H1 (cell line): ENCODE results near the gene GNAQ. TPM values are rescaled to one million over a fixed set of nuclear protein-coding genes. Genes with fewer than 3 reads are reported as not detected.

Experiments
- CTCF ChIA-PET: fragments of 300-600 bp; sonication (Branson Sonifier 250); formaldehyde crosslinking; loops from one replicate; lab custom pipeline; 2021; ENCODE audit not compliant: partially characterized antibody; lab: Charles Lee
- POLR2A ChIA-PET: fragments of 300-600 bp; sonication (Branson Sonifier 250); formaldehyde crosslinking; loops from one replicate; lab custom pipeline; 2021; ENCODE audit warnings: inconsistent platforms; ENCODE audit not compliant: partially characterized antibody; lab: Charles Lee
- DNase-seq, 2 experiments: peaks; one replicate each; pipeline versions ENCODE4 v3.0.0 to v3.0.0-alpha.2; 2010 to 2022; ENCODE audit warnings: low spot score in 2 of 2, low read depth in 1 of 2, mixed read lengths in 1 of 2
- FAIRE-seq: peaks from 2 replicates; lab custom pipeline; 2011; peaks lifted over from hg19 to GRCh38; lab: Jason Lieb, UNC
- H2AFZ ChIP-seq: 2 replicates; pipeline ENCODE4 v1.8.1; 2012; ENCODE audit warnings: low read length, inconsistent platforms
- H2AK5ac ChIP-seq: 2 replicates; pipeline ENCODE4 v1.6.1; 2013; ENCODE audit warnings: low read depth, low read length
- H2BK120ac ChIP-seq: replicated peaks from 2 replicates; pipeline ENCODE3; 2013; ENCODE audit warnings: low read depth, low read length, inconsistent platforms
- H2BK12ac ChIP-seq: 2 replicates; pipeline ENCODE4 v1.6.1; 2013; ENCODE audit warnings: low read depth, low read length
- H2BK15ac ChIP-seq: 2 replicates; pipeline ENCODE4 v1.6.1; 2013; ENCODE audit warnings: low read length
- H2BK20ac ChIP-seq: 2 replicates; pipeline ENCODE4 v1.6.1; 2013; ENCODE audit warnings: low read length
- H2BK5ac ChIP-seq: 2 replicates; pipeline ENCODE4 v1.6.1; 2013; ENCODE audit warnings: low read depth, low read length
- H3K14ac ChIP-seq: 2 replicates; pipeline ENCODE4 v1.6.1; 2013; ENCODE audit warnings: inconsistent platforms; ENCODE audit not compliant: insufficient read length
- H3K18ac ChIP-seq: 2 replicates; pipeline ENCODE4 v1.6.1; 2013; ENCODE audit warnings: low read length; ENCODE audit errors: extremely low read depth
- H3K23ac ChIP-seq: 2 replicates; pipeline ENCODE4 v1.6.1; 2013; ENCODE audit warnings: inconsistent platforms; ENCODE audit not compliant: insufficient read length
- H3K23me2 ChIP-seq: 2 replicates; pipeline ENCODE4 v1.6.1; 2013; ENCODE audit warnings: low read depth, low read length
- H3K27ac ChIP-seq: 2 replicates; pipeline ENCODE4 v1.6.1; 2011; ENCODE audit warnings: low read depth, low read length, inconsistent platforms
- H3K27me3 ChIP-seq, 4 experiments: replicated peaks in 1 of 4; 1 replicate in 1 of 4; 2 replicates in 3 of 4; pipeline versions ENCODE4 v1.6.1 to v1.8.1; 2011 to 2013; ENCODE audit warnings: low read length in 3 of 4, mild to moderate bottlenecking in 3 of 4, inconsistent platforms in 2 of 4, mixed read lengths in 2 of 4, moderate library complexity in 1 of 4; ENCODE audit not compliant: control insufficient read depth in 3 of 4, insufficient read depth in 3 of 4; ENCODE audit errors: extremely low read depth in 1 of 4
- H3K36me3 ChIP-seq, 4 experiments: 2 replicates each; pipeline versions ENCODE4 v1.6.1 to v1.8.1; 2011 to 2013; ENCODE audit warnings: mild to moderate bottlenecking in 4 of 4, low read length in 3 of 4, moderate library complexity in 2 of 4, control low read depth in 1 of 4, inconsistent platforms in 1 of 4; ENCODE audit not compliant: insufficient read depth in 4 of 4, control insufficient read depth in 2 of 4
- H3K4ac ChIP-seq: replicated peaks from 2 replicates; pipeline ENCODE3; 2013; ENCODE audit warnings: low read length, low read depth, mixed read lengths, inconsistent platforms; ENCODE audit not compliant: insufficient read length
- H3K4me1 ChIP-seq, 4 experiments: replicated peaks in 1 of 4; 1 replicate in 1 of 4; 2 replicates in 3 of 4; pipeline versions ENCODE4 v1.6.1 to v1.8.1; 2011 to 2013; ENCODE audit warnings: low read length in 3 of 4, inconsistent platforms in 2 of 4, mixed read lengths in 1 of 4; ENCODE audit not compliant: insufficient read depth in 4 of 4, control insufficient read depth in 3 of 4
- H3K4me2 ChIP-seq, 2 experiments: 2 replicates each; pipeline versions ENCODE4 v1.6.1 to v1.8.1; 2011 to 2013; ENCODE audit warnings: low read depth in 2 of 2, low read length in 2 of 2, control low read depth in 1 of 2, inconsistent platforms in 1 of 2, mild to moderate bottlenecking in 1 of 2; ENCODE audit not compliant: insufficient read depth in 1 of 2
- H3K4me3 ChIP-seq, 4 experiments: fragments of 200-600, 300-600 bp in 1 of 4; sonication (generic), shearing (Covaris generic), sonication (Bioruptor Twin) in 1 of 4; 2 replicates each; pipeline versions ENCODE4 v1.5.1 to v1.8.1; 2011 to 2016; ENCODE audit warnings: low read length in 4 of 4, low read depth in 3 of 4, control low read depth in 2 of 4, inconsistent platforms in 2 of 4, mild to moderate bottlenecking in 2 of 4, mixed read lengths in 1 of 4, moderate library complexity in 1 of 4; ENCODE audit not compliant: insufficient read depth in 2 of 4; ENCODE audit errors: extremely low read depth in 1 of 4
- H3K56ac ChIP-seq: replicated peaks from 2 replicates; pipeline ENCODE3; 2013; ENCODE audit warnings: low read depth, mild to moderate bottlenecking, mixed read lengths, low read length, inconsistent platforms; ENCODE audit not compliant: insufficient read length
- H3K79me1 ChIP-seq: 2 replicates; pipeline ENCODE4 v1.6.1; 2013; ENCODE audit warnings: low read depth, low read length, control low read depth
- H3K79me2 ChIP-seq, 2 experiments: 2 replicates each; pipeline versions ENCODE4 v1.6.1 to v1.8.1; 2012 to 2013; ENCODE audit warnings: low read length in 2 of 2, mild to moderate bottlenecking in 2 of 2, inconsistent platforms in 1 of 2; ENCODE audit not compliant: insufficient read depth in 2 of 2, control insufficient read depth in 1 of 2
- H3K9ac ChIP-seq, 4 experiments: replicated peaks in 1 of 4; 1 replicate in 1 of 4; 2 replicates in 3 of 4; pipeline versions ENCODE4 v1.6.1 to v1.8.1; 2011 to 2013; ENCODE audit warnings: low read depth in 3 of 4, low read length in 3 of 4, control low read depth in 2 of 4, mild to moderate bottlenecking in 2 of 4, moderate library complexity in 2 of 4, inconsistent platforms in 1 of 4; ENCODE audit errors: extremely low read depth in 1 of 4
- H3K9me3 ChIP-seq, 2 experiments: 2 replicates each; pipeline versions ENCODE4 v1.6.1 to v1.8.1; 2012 to 2013; ENCODE audit warnings: mild to moderate bottlenecking in 2 of 2, moderate library complexity in 2 of 2, control low read depth in 1 of 2, inconsistent platforms in 1 of 2, low read depth in 1 of 2, low read length in 1 of 2, mixed read lengths in 1 of 2; ENCODE audit not compliant: insufficient read depth in 2 of 2
- H4K20me1 ChIP-seq, 2 experiments: replicated peaks in 1 of 2; 2 replicates each; pipeline versions ENCODE3 to v1.8.1; 2011 to 2013; ENCODE audit warnings: inconsistent platforms in 2 of 2, low read length in 2 of 2, mild to moderate bottlenecking in 1 of 2; ENCODE audit not compliant: insufficient read depth in 2 of 2, control insufficient read depth in 1 of 2
- H4K5ac ChIP-seq: 2 replicates; pipeline ENCODE4 v1.6.1; 2013; ENCODE audit warnings: low read length, low read depth, mixed read lengths, inconsistent platforms; ENCODE audit not compliant: insufficient read length
- H4K8ac ChIP-seq: 2 replicates; pipeline ENCODE4 v1.8.0; 2013; ENCODE audit warnings: mild to moderate bottlenecking, moderate library complexity, low read length, inconsistent platforms; ENCODE audit not compliant: insufficient read depth; ENCODE audit errors: extremely low read depth
- H4K91ac ChIP-seq: replicated peaks from 2 replicates; pipeline ENCODE3; 2013; ENCODE audit warnings: low read length, mixed read lengths, inconsistent platforms; ENCODE audit not compliant: insufficient read length
- FOSL1 ChIP-seq: IDR thresholded peaks from 2 replicates; pipeline ENCODE4 v1.6.1; 2011; ENCODE audit warnings: mild to moderate bottlenecking, low read depth, low read length, moderate library complexity; ENCODE audit not compliant: insufficient read depth
- KDM5A ChIP-seq: fragments of 200-600 bp; IDR thresholded peaks from 2 replicates; pipeline ENCODE4 v1.7.1; 2012; ENCODE audit warnings: mild to moderate bottlenecking, low read length, inconsistent platforms, mixed read lengths
- WGBS, 2 experiments: shearing (Covaris generic) in 1 of 2; methylation state at CpG; one replicate each; pipeline versions ENCODE4 v1.1.6 to v1.1.7; 2013 to 2015; ENCODE audit warnings: low lambda C conversion rate in 2 of 2, mixed read lengths in 2 of 2, inconsistent platforms in 1 of 2, low coverage in 1 of 2, missing lambda C conversion rate in 1 of 2; ENCODE audit not compliant: insufficient replicate concordance in 2 of 2, insufficient coverage in 1 of 2, insufficient read length in 1 of 2; ENCODE audit errors: extremely low coverage in 1 of 2, missing lambda C conversion rate in 1 of 2; 5-methylcytosine and 5-hydroxymethylcytosine counted together
- polyA plus RNA-seq, 7 experiments: library from polyadenylated mRNA; depleted of rRNA in 3 of 7; stranded (reverse) in 5 of 7; unstranded in 2 of 7; fragments of >200 nt in 5 of 7; fragments of 200-250 nt in 2 of 7; gene quantifications; 1 replicate in 5 of 7; 2 replicates in 1 of 7; 4 replicates in 1 of 7; pipeline versions ENCODE4 v1.2.1 to v1.2.3, GENCODE V29; 2011 to 2013; ENCODE audit warnings: missing spikeins in 2 of 7, mixed read lengths in 2 of 7
- total RNA-seq: library from RNA; stranded (reverse); fragmentation: NEBNext Ultra II Directional; extraction: Animal tissue kit (Norgen Biotek cat#: 25700); gene quantifications from 2 replicates; pipeline ENCODE4 v1.2.1, GENCODE V29; 2021

GNAQ gene
- total and polyA plus RNA-seq, 2 of the 8 experiments (the other 6 are each of a cell fraction or from before 2014, with no cell fraction given): 22.8 to 63.8 TPM

GRCh38 chr9:77810047-77810446, 221.6 kb downstream of the GNAQ start:
- 88% methylated on average over 1 of the region's 1 CpG; no CpG with 5 or more reads in 1 of the 2 experiments for WGBS, 2 experiments
- Histone ChIP-seq H3K36me3 (peaks cover 0 to 3% (median 0%) of the 10 kb centered on the region in 4 experiments; a peak in 1 of 8 replicates), H3K4ac (no peak overlapping the region), H3K9me3 (no peaks in the 10 kb centered on the region), H3K9ac (no peak overlapping the region), H3K79me2 (no peaks in the 10 kb centered on the region), H4K5ac (no peak overlapping the region), H2BK120ac (no peak overlapping the region), H2BK12ac (no peak overlapping the region), H3K27ac (no peak overlapping the region), H3K4me3 (no peak overlapping the region), H2BK20ac (no peak overlapping the region), H2AFZ (no peak overlapping the region), H3K79me1 (no peaks in the 10 kb centered on the region), H3K27me3 (no peaks in the 10 kb centered on the region), H2BK15ac (no peak overlapping the region), H3K4me2 (no peak overlapping the region), H4K91ac (no peak overlapping the region), H2BK5ac (no peak overlapping the region), H3K18ac (no peak overlapping the region), H4K20me1 (no peaks in the 10 kb centered on the region), H3K23ac (no peak overlapping the region), H4K8ac (no peak overlapping the region), H3K56ac (no peak overlapping the region), H3K23me2 (no peaks in the 10 kb centered on the region; the same call in 1 of the 2 replicates), H3K14ac (no peak overlapping the region), H3K4me1 (peaks cover 0 to 3% (median 0%) of the 10 kb centered on the region in 4 experiments; a peak in 1 of 7 replicates), H2AK5ac (no peak overlapping the region)
- TF ChIP-seq FOSL1 (no peak), KDM5A (no peak)
- no peak for FAIRE-seq
- ChIA-PET CTCF (no interaction called here), POLR2A (no interaction called here)
- no peak for DNase-seq
